ENCODE results near the gene TUBGCP6.

TUBGCP6 gene

GRCh38 chr22:50226063-50226874, 18.6 kb downstream of the TUBGCP6 start:
- DNase-seq, result no peak

- DNase-seq, result no peak
Observed at GRCh38 chr22:50225200-50225969, 19.4 kb downstream of the TUBGCP6 start.

GRCh38 chr22:50224071-50224470, 20.8 kb downstream of the TUBGCP6 start:
- no peak for DNase-seq

GRCh38 chr22:50222508-50222907, 22.3 kb downstream of the TUBGCP6 start:
- no peak for DNase-seq

GRCh38 chr22:50221410-50222300, 23.2 kb downstream of the TUBGCP6 start:
- DNase-seq, result no peak

- no peak for DNase-seq
Observed at GRCh38 chr22:50220603-50221409, 24.0 kb downstream of the TUBGCP6 start.

GRCh38 chr22:50219800-50220602, 24.8 kb downstream of the TUBGCP6 start:
- no peak for DNase-seq

GRCh38 chr22:50218996-50219727, 25.7 kb downstream of the TUBGCP6 start:
- no peak for DNase-seq

GRCh38 chr22:50218153-50218995, 26.4 kb downstream of the TUBGCP6 start:
- no peak for DNase-seq

GRCh38 chr22:50217543-50218152, 27.2 kb downstream of the TUBGCP6 start:
- no peak for DNase-seq

GRCh38 chr22:50216684-50217520, 27.9 kb downstream of the TUBGCP6 start:
- DNase-seq, result no peak

- DNase-seq, result no peak
Observed at GRCh38 chr22:50216055-50216683, 28.7 kb downstream of the TUBGCP6 start.

- DNase-seq, result no peak
Observed at GRCh38 chr22:50215297-50216054, 29.3 kb downstream of the TUBGCP6 start.

- DNase-seq, result no peak
Observed at GRCh38 chr22:50213263-50213662, 31.6 kb downstream of the TUBGCP6 start.

- DNase-seq, result no peak
Observed at GRCh38 chr22:50211147-50211546, 33.7 kb downstream of the TUBGCP6 start.

- no peak for DNase-seq
Observed at GRCh38 chr22:50210378-50211139, 34.3 kb downstream of the TUBGCP6 start.

Data from activated naive CD4-positive, alpha-beta T cell treated with Interleukin-2 at 50 U/mL for 16 hours (primary cell).